SU-DHL-6 (cell line): ENCODE results near the gene TRPM2.

ENCODE experiments used
- H2AFZ ChIP-seq: fragments of 200-600 bp; sonication (generic); 2 replicates; pipeline ENCODE4 v1.6.1; 2014; ENCODE audit warnings: low read depth, mild to moderate bottlenecking, moderate library complexity, mixed read lengths, antibody characterized with exemption, low read length; ENCODE audit not compliant: severe bottlenecking
- H3F3A ChIP-seq: fragments of 200-600 bp; shearing (Covaris generic); 2 replicates; pipeline ENCODE4 v1.6.0; 2016; ENCODE audit warnings: antibody characterized with exemption, mild to moderate bottlenecking; ENCODE audit not compliant: insufficient read depth
- H3K27ac ChIP-seq: fragments of 200-600 bp; sonication (generic); 2 replicates; pipeline ENCODE4 v1.5.1; 2016; ENCODE audit warnings: low read depth, mild to moderate bottlenecking, low read length, moderate library complexity, mixed read lengths
- H3K27me3 ChIP-seq: fragments of 200-600 bp; sonication (generic), shearing (Covaris generic); 2 replicates; pipeline ENCODE4 v1.6.0; 2014; ENCODE audit warnings: mild to moderate bottlenecking, low read length
- H3K36me3 ChIP-seq: fragments of 200-600 bp; sonication (generic); 2 replicates; pipeline ENCODE4 v1.6.1; 2014; ENCODE audit warnings: mild to moderate bottlenecking, low read length, mixed read lengths
- H3K4me2 ChIP-seq: fragments of 300-600, 200-600 bp; shearing (Covaris generic), sonication (generic); 2 replicates; pipeline ENCODE4 v1.6.0; 2014; ENCODE audit warnings: low read length, low read depth, mild to moderate bottlenecking; ENCODE audit not compliant: poor library complexity, severe bottlenecking
- H3K4me3 ChIP-seq: fragments of 200-600 bp; sonication (generic); 2 replicates; pipeline ENCODE4 v1.5.1; 2014; ENCODE audit warnings: antibody characterized with exemption, low read length, mild to moderate bottlenecking, mixed read lengths; ENCODE audit not compliant: insufficient read depth, poor library complexity, severe bottlenecking
- H3K79me2 ChIP-seq: fragments of 200-600 bp; sonication (generic); 2 replicates; pipeline ENCODE4 v1.6.1; 2014; ENCODE audit warnings: mild to moderate bottlenecking, low read length, moderate library complexity; ENCODE audit not compliant: insufficient read depth
- H3K9ac ChIP-seq: fragments of 200-600 bp; sonication (generic); 2 replicates; pipeline ENCODE4 v1.7.0; 2014; ENCODE audit warnings: mild to moderate bottlenecking, low read length
- H3K9me2 ChIP-seq: fragments of 200-600 bp; sonication (generic); replicated peaks from 2 replicates; pipeline ENCODE4 v1.6.1; 2014; ENCODE audit warnings: low read length; ENCODE audit not compliant: insufficient read depth
- H3K9me3 ChIP-seq: fragments of 200-600 bp; sonication (generic); 2 replicates; pipeline ENCODE4 v1.6.1; 2014; ENCODE audit warnings: low read length, mixed read lengths; ENCODE audit not compliant: insufficient read depth
- H4K20me1 ChIP-seq: fragments of 200-600 bp; sonication (generic); 2 replicates; pipeline ENCODE4 v1.6.1; 2014; ENCODE audit warnings: low read depth, mild to moderate bottlenecking, antibody characterized with exemption, low read length, moderate library complexity, mixed read lengths
- EZH2phosphoT487 ChIP-seq: fragments of 200-600 bp; sonication (generic), shearing (Covaris generic); conservative IDR thresholded peaks from 2 replicates; pipeline ENCODE4 v1.6.1; 2018; ENCODE audit warnings: mild to moderate bottlenecking, antibody characterized with exemption, low read length, moderate library complexity, mixed read lengths
- TF ChIP-seq, protein P1 (sequence below): fragments of 200-600 bp; sonication (generic); IDR thresholded peaks from one replicate; pipeline ENCODE4 v1.5.1; 2017; ENCODE audit warnings: antibody characterized with exemption, mild to moderate bottlenecking, low read length, moderate library complexity; ENCODE audit not compliant: insufficient read depth, poor library complexity, severe bottlenecking

Gene TRPM2

DNA sequence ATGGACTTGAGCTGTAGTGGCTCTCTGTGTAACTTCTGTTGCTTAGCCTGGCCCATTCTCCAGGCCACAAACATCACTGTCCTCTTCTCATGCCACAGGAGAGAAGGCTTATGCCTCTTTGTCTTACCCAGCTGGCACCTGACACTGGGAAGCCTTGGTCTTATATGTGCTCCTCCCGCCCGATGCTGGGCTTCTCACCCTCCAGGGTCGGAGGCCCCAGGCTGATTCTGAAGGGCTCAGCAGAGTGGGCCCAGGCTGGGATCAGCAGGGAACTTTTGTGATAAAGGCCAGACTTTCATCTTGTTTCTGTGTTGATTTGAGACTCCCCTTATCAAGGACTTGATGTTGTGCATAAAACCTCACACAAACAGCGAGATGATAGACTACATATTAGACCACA is 29.8 kb downstream of the TRPM2 start:
- Histone ChIP-seq H3K79me2 (no peaks in the 10 kb centered on the region), H2AFZ (no peak overlapping the region), H3F3A (no peaks in the 10 kb centered on the region), H3K4me3 (no peak overlapping the region), H3K36me3 (no peaks in the 10 kb centered on the region), H3K4me2 (no peak overlapping the region), H3K9ac (no peak overlapping the region), H3K27ac (no peak overlapping the region), H3K27me3 (no peaks in the 10 kb centered on the region), H4K20me1 (no peaks in the 10 kb centered on the region), H3K9me2 (no peaks in the 10 kb centered on the region), H3K9me3 (peaks cover 11% of the 10 kb centered on the region; the same call in 1 of the 2 replicates)
- TF ChIP-seq, protein P1, sequence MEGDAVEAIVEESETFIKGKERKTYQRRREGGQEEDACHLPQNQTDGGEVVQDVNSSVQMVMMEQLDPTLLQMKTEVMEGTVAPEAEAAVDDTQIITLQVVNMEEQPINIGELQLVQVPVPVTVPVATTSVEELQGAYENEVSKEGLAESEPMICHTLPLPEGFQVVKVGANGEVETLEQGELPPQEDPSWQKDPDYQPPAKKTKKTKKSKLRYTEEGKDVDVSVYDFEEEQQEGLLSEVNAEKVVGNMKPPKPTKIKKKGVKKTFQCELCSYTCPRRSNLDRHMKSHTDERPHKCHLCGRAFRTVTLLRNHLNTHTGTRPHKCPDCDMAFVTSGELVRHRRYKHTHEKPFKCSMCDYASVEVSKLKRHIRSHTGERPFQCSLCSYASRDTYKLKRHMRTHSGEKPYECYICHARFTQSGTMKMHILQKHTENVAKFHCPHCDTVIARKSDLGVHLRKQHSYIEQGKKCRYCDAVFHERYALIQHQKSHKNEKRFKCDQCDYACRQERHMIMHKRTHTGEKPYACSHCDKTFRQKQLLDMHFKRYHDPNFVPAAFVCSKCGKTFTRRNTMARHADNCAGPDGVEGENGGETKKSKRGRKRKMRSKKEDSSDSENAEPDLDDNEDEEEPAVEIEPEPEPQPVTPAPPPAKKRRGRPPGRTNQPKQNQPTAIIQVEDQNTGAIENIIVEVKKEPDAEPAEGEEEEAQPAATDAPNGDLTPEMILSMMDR: no peak
- no peak for TF ChIP-seq EZH2phosphoT487

DNA sequence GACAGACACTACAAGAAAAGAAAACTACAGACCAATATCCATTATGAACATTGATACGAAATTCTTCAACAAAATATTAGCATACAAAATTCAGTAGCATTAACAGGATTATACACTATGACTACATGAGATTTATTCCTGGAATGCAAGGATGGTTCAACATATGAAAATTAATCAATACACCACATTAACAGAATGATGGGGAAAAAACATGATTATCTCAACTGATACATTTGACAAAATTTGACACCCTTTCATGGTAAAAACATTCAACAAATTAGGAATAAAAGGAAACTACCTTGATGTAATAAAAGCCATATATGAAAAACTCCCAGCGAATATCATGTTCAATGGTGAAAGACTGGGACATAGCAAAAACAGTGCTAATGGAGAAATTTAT is 31.5 kb downstream of the TRPM2 start:
- H3K9ac ChIP-seq: no peak overlapping the region
- TF ChIP-seq, protein P1: no peak
- no peak for TF ChIP-seq EZH2phosphoT487
- no peaks in the 10 kb centered on the region for H3K9me2 ChIP-seq
- peaks cover 11% of the 10 kb centered on the region; the same call in 1 of the 2 replicates for H3K9me3 ChIP-seq
- H3K4me3 ChIP-seq: no peak overlapping the region
- H4K20me1 ChIP-seq: no peaks in the 10 kb centered on the region
- no peak overlapping the region for H2AFZ ChIP-seq
- H3K27me3 ChIP-seq: no peaks in the 10 kb centered on the region
- H3F3A ChIP-seq: no peaks in the 10 kb centered on the region
- H3K36me3 ChIP-seq: no peaks in the 10 kb centered on the region
- no peak overlapping the region for H3K4me2 ChIP-seq
- no peaks in the 10 kb centered on the region for H3K79me2 ChIP-seq
- no peak overlapping the region for H3K27ac ChIP-seq

DNA sequence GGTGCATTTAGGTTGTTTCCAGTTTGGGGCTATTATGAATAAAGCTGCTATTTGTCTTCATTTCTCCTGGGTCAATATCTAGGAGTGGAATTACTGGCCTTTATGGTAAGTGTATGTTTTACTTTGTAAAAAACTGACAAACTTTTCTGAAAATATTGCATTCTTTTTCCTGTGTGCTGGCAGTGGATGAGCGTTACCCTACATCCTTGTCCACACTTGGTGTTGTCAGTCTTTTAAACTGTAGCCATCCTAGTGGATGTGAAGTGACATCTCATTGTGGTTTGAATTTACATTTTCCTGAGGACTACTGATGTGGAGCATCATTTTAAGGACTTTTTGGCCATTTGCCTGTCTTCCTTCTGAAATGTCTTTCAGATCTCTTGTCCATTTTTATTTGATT is 35.9 kb downstream of the TRPM2 start:
- H3K27ac ChIP-seq: no peak overlapping the region
- H3K9me3 ChIP-seq: peaks cover 11% of the 10 kb centered on the region; the same call in 1 of the 2 replicates
- TF ChIP-seq, protein P1: no peak
- TF ChIP-seq EZH2phosphoT487: no peak
- no peak overlapping the region for H2AFZ ChIP-seq
- H3K4me2 ChIP-seq: no peak overlapping the region
- no peaks in the 10 kb centered on the region for H3F3A ChIP-seq
- H4K20me1 ChIP-seq: no peaks in the 10 kb centered on the region
- no peaks in the 10 kb centered on the region for H3K9me2 ChIP-seq
- no peaks in the 10 kb centered on the region for H3K27me3 ChIP-seq
- no peak overlapping the region for H3K9ac ChIP-seq
- H3K4me3 ChIP-seq: no peak overlapping the region
- no peaks in the 10 kb centered on the region for H3K36me3 ChIP-seq
- no peaks in the 10 kb centered on the region for H3K79me2 ChIP-seq

DNA sequence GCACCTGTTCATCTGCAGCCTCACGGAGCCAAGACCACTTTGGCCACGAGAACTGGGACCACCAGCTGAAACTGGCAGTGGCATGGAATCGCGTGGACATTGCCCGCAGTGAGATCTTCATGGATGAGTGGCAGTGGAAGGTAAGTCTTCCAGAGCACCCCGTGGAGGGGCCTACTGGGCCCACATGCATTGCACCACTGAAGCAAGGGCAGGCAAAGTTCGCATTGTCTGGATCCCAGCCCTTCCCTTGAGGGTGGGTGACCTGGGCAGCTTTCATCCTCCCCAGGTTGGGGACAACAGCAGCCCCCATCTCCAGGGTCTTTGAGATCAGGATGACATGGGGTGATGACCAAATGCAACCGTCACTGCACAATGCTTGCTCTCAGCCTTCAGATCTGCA is 37.5 kb downstream of the TRPM2 start:
- Histone ChIP-seq H3K9me3 (no peaks in the 10 kb centered on the region), H3K27ac (no peak overlapping the region), H3K4me3 (no peak overlapping the region), H4K20me1 (no peaks in the 10 kb centered on the region), H3K9ac (no peak overlapping the region), H3F3A (no peaks in the 10 kb centered on the region), H3K9me2 (no peaks in the 10 kb centered on the region), H2AFZ (no peak overlapping the region), H3K79me2 (no peaks in the 10 kb centered on the region), H3K4me2 (no peak overlapping the region), H3K27me3 (no peaks in the 10 kb centered on the region), H3K36me3 (no peaks in the 10 kb centered on the region)
- TF ChIP-seq, protein P1: no peak
- TF ChIP-seq EZH2phosphoT487: no peak
